ENCODE measurements around the gene RHOH.

Gene RHOH

DNA sequence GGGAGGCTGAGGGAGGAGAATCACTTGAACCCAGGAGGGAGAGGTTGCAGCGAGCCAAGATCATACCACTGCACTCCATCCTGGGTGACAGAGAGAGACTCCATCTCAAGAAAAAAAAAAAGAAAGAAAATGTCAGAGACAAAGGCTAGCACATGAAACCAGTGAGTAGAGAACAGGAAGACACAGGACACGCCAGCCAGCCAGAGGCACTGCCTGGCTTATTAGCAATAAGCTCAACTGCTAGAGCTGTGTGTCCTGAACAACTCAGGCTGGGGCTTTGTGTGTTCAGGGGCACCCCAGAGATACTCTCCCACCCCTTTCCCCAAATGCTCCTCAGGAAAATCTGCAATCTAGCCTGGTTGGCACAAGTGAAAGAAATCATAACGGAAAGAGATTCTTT lies 60.0 kb downstream of the RHOH start:
- no peak for DNase-seq (ENCODE audit: low read depth)
- TF ChIP-seq, protein P1, sequence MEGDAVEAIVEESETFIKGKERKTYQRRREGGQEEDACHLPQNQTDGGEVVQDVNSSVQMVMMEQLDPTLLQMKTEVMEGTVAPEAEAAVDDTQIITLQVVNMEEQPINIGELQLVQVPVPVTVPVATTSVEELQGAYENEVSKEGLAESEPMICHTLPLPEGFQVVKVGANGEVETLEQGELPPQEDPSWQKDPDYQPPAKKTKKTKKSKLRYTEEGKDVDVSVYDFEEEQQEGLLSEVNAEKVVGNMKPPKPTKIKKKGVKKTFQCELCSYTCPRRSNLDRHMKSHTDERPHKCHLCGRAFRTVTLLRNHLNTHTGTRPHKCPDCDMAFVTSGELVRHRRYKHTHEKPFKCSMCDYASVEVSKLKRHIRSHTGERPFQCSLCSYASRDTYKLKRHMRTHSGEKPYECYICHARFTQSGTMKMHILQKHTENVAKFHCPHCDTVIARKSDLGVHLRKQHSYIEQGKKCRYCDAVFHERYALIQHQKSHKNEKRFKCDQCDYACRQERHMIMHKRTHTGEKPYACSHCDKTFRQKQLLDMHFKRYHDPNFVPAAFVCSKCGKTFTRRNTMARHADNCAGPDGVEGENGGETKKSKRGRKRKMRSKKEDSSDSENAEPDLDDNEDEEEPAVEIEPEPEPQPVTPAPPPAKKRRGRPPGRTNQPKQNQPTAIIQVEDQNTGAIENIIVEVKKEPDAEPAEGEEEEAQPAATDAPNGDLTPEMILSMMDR (IDR thresholded peaks at IDR 0.05; ENCODE audit: low read length, missing control alignments) = no peak
- no peak overlapping the region for H3K4me3 ChIP-seq (replicated peaks; ENCODE audit: low read depth, low read length)

- DNase-seq (ENCODE audit: low read depth) = no peak
- H3K4me3 ChIP-seq (replicated peaks; ENCODE audit: low read depth, low read length) = no peak overlapping the region
- TF ChIP-seq, protein P1 (IDR thresholded peaks at IDR 0.05; ENCODE audit: low read length, missing control alignments) = no peak
Observed at GRCh38 chr4:40258627-40259026, 61.8 kb downstream of the RHOH start.

- TF ChIP-seq, protein P1 (IDR thresholded peaks at IDR 0.05; ENCODE audit: low read length, missing control alignments) = no peak
- DNase-seq (ENCODE audit: low read depth) = no peak
Observed at GRCh38 chr4:40261231-40262076, 64.6 kb downstream of the RHOH start.

DNA sequence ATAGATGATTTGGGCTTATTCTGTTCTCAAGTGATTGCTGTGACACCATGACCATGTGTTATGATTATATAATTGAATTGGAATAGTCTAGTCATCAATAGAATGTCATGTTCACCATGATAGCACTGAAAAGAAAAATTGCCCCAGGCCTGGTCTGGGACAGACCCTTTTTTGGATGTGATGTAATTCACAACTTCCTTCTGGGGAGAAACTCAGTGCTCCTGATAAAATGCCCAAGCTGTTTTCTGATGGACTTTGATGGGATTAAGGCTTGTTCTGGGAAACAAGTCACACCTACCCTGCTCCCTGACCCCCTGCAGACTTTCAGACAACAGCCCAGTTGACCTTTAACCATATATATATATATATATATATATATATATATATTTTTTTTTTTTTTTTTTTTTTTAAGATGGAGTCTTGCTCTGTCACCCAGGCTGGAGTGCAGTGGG lies 65.3 kb downstream of the RHOH start:
- no peak for DNase-seq (ENCODE audit: low read depth)
- no peak overlapping the region for H3K4me3 ChIP-seq (replicated peaks; ENCODE audit: low read depth, low read length)
- TF ChIP-seq, protein P1 (IDR thresholded peaks at IDR 0.05; ENCODE audit: low read length, missing control alignments) = no peak

More at GRCh38 chr4:40261231-40262076, 64.6 kb downstream of the RHOH start:
- H3K4me3 ChIP-seq (replicated peaks; ENCODE audit: low read depth, low read length) = no peak overlapping the region

- no peak overlapping the region for H3K4me3 ChIP-seq (replicated peaks; ENCODE audit: low read depth, low read length)
- no peak for DNase-seq (ENCODE audit: low read depth)
- TF ChIP-seq, protein P1 (IDR thresholded peaks at IDR 0.05; ENCODE audit: low read length, missing control alignments) = no peak
Observed at GRCh38 chr4:40262861-40263260, 66.0 kb downstream of the RHOH start.

DNA sequence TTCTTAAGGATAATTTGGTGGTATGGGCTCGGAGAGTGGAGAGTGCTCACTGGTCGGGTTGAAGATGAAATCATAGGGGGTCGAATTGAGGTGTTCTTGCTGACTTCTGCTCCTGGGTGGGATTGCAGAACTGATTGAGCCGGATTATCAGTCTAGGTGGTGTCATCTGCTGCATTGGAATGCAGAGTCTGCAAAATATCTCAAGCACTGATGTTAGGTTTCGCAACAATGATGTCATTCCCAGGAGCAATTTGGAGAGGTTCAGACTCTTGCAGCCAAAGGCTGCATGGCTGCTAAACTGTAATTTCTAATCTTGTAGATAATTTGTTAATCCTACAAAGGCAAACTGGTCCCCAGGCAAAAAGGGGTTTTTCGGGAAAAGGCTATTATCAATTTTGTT lies 67.7 kb downstream of the RHOH start:
- DNase-seq (ENCODE audit: low read depth) = peak; percentile 82
- no peak overlapping the region for H3K4me3 ChIP-seq (replicated peaks; ENCODE audit: low read depth, low read length)
- TF ChIP-seq, protein P1 (IDR thresholded peaks at IDR 0.05; ENCODE audit: low read length, missing control alignments) = no peak
